T-helper 1 cell treated with Interleukin-12 subunit alpha and Interleukin-12 subunit beta and Interleukin-4 antibody, amounts not matched to agents 30 μg/mL and 1 μg/mL, for 36 hours (primary cell): ENCODE measurements around the gene ARSD.
"Not testable (repeated sequence)": the region's sequence is repeated elsewhere in the genome, so short reads cannot be mapped to it uniquely, and the experiment has no call there.

Source experiments
- H3K27ac Mint-ChIP-seq: one replicate; pipeline ENCODE4 v1.8.0; 2021; ENCODE audit warnings: mild to moderate bottlenecking, mixed read lengths
- H3K27me3 Mint-ChIP-seq: one replicate; pipeline ENCODE4 v1.8.0; 2021; ENCODE audit warnings: low read depth, mixed read lengths
- H3K36me3 Mint-ChIP-seq: one replicate; pipeline ENCODE4 v1.8.0; 2021; ENCODE audit warnings: low read depth, mixed read lengths
- H3K4me1 Mint-ChIP-seq: one replicate; pipeline ENCODE4 v1.8.0; 2021; ENCODE audit warnings: low read depth, mixed read lengths
- H3K4me3 Mint-ChIP-seq: one replicate; pipeline ENCODE4 v1.8.0; 2021; ENCODE audit warnings: mild to moderate bottlenecking, moderate library complexity, mixed read lengths
- H3K9me3 Mint-ChIP-seq: one replicate; pipeline ENCODE4 v1.8.0; 2021; ENCODE audit warnings: mixed read lengths

The ARSD gene

DNA sequence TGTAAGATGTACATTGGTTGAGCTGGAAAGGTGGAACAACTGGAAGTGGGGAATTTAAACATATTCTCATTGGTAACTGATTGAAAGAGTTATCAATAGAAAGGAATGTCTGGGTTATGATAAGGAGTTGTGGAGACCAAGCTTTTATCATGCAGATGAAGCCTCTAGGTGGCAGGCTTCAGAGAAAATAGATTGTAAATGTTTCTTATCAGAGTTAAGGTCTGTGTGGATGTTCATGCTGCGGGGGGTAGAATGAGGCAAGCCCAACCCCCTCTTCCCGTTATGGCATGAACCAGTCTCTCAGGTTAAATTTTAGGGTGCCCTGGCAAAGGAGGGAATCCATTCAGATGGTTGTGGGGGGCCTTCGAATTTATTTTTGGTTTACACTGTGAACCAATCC, 16.0 kb downstream of the ARSD start:
- no peak overlapping the region for H3K27ac Mint-ChIP-seq

GRCh38 chrX:2910109-2910508, 19.0 kb downstream of the ARSD start:
- Mint-ChIP-seq H3K4me1 (no peaks in the 10 kb centered on the region), H3K4me3 (no peak overlapping the region), H3K9me3 (no peaks in the 10 kb centered on the region), H3K27ac (no peak overlapping the region), H3K36me3 (no peaks in the 10 kb centered on the region), H3K27me3 (no peaks in the 10 kb centered on the region)

More for the DNA sequence above, 16.0 kb downstream of the ARSD start:
- Mint-ChIP-seq H3K4me3 (no peak overlapping the region), H3K36me3 (no peaks in the 10 kb centered on the region), H3K4me1 (no peaks in the 10 kb centered on the region), H3K9me3 (no peaks in the 10 kb centered on the region), H3K27me3 (no peaks in the 10 kb centered on the region)

DNA sequence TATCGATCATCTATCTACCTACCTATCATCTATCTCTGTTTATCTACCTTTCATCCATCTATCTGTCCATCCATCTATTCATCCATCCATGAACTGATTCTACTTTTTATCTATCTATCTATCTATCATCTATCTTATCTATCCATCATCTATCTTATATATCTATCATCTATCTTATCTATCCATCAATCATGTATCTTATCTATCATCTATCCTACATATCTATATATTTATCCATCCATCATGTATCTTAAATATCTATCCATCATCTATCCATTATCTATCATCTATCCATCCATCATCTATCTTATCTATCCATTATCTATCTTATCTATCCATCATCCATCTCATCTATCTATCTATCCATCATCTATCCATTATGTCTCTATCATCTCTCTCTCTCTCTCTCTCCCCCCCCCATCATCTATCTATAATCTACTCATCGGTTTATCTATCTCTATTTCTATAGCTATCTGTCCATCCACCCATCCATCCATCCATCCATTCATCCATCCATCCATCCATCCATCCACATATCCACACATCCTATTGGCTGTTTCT, 20.9 kb downstream of the ARSD start:
- H3K4me3 Mint-ChIP-seq = no peak overlapping the region
- no peak overlapping the region for H3K27ac Mint-ChIP-seq
- H3K4me1 Mint-ChIP-seq = no peaks in the 10 kb centered on the region
- H3K9me3 Mint-ChIP-seq = no peaks in the 10 kb centered on the region
- H3K36me3 Mint-ChIP-seq = no peaks in the 10 kb centered on the region
- no peaks in the 10 kb centered on the region for H3K27me3 Mint-ChIP-seq

DNA sequence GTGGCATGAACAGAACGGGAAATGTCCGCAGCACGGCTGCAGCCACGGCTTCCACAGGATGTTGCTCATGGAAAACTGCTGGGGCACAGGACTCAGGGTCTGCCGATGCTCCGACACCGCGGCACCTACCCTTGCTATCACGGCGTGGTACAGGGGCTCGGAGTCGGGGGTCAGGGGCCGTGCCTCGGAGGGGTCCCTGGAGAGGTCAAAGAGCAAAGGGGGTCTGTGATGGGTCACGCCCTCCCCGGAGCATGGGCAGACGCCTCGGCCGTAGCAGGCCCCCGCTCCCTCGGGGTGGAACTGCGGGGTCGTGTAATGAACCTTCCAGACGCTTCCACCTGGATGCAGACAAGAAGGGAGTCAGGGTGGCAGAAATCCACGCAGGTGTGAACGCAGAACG, 21.8 kb downstream of the ARSD start:
- no peak overlapping the region for H3K27ac Mint-ChIP-seq
- H3K4me1 Mint-ChIP-seq = no peaks in the 10 kb centered on the region
- no peak overlapping the region for H3K4me3 Mint-ChIP-seq
- peaks cover 3% of the 10 kb centered on the region for H3K9me3 Mint-ChIP-seq
- no peaks in the 10 kb centered on the region for H3K36me3 Mint-ChIP-seq
- no peaks in the 10 kb centered on the region for H3K27me3 Mint-ChIP-seq

- Mint-ChIP-seq H3K27me3 (no peaks in the 10 kb centered on the region), H3K36me3 (no peaks in the 10 kb centered on the region), H3K27ac (no peak overlapping the region), H3K9me3 (peaks cover 3% of the 10 kb centered on the region), H3K4me3 (no peak overlapping the region), H3K4me1 (peaks cover 3% of the 10 kb centered on the region)
Observed at GRCh38 chrX:2903366-2903765, 25.8 kb downstream of the ARSD start.

- peaks cover 3% of the 10 kb centered on the region for H3K9me3 Mint-ChIP-seq
- no peak overlapping the region for H3K27ac Mint-ChIP-seq
- no peaks in the 10 kb centered on the region for H3K27me3 Mint-ChIP-seq
- H3K36me3 Mint-ChIP-seq = no peaks in the 10 kb centered on the region
- H3K4me3 Mint-ChIP-seq = no peak overlapping the region
- H3K4me1 Mint-ChIP-seq = peaks cover 5% of the 10 kb centered on the region
Observed at GRCh38 chrX:2902841-2903240, 26.3 kb downstream of the ARSD start.

GRCh38 chrX:2901367-2902036, 27.6 kb downstream of the ARSD start:
- Mint-ChIP-seq H3K27me3 (no peaks in the 10 kb centered on the region), H3K9me3 (peaks cover 3% of the 10 kb centered on the region), H3K4me1 (peaks cover 8% of the 10 kb centered on the region), H3K27ac (no peak overlapping the region), H3K4me3 (no peak overlapping the region), H3K36me3 (no peaks in the 10 kb centered on the region)

- H3K4me1 Mint-ChIP-seq = peaks cover 8% of the 10 kb centered on the region
- no peaks in the 10 kb centered on the region for H3K27me3 Mint-ChIP-seq
- H3K36me3 Mint-ChIP-seq = no peaks in the 10 kb centered on the region
- H3K27ac Mint-ChIP-seq = no peak overlapping the region
- H3K4me3 Mint-ChIP-seq = no peak overlapping the region
- H3K9me3 Mint-ChIP-seq = peaks cover 3% of the 10 kb centered on the region
Observed at GRCh38 chrX:2898846-2899512, 30.2 kb downstream of the ARSD start.

GRCh38 chrX:2897690-2898623, 31.2 kb downstream of the ARSD start:
- H3K4me3 Mint-ChIP-seq, H3K36me3 Mint-ChIP-seq, H3K9me3 Mint-ChIP-seq, H3K27me3 Mint-ChIP-seq: not testable (repeated sequence)
- Mint-ChIP-seq H3K27ac (peak overlapping the region; percentile 52), H3K4me1 (peaks cover 10% of the 10 kb centered on the region)

GRCh38 chrX:2897311-2897689, 31.8 kb downstream of the ARSD start:
- H3K4me3 Mint-ChIP-seq = no peak overlapping the region
- H3K27me3 Mint-ChIP-seq = no peaks in the 10 kb centered on the region
- no peaks in the 10 kb centered on the region for H3K9me3 Mint-ChIP-seq
- H3K36me3 Mint-ChIP-seq = no peaks in the 10 kb centered on the region
- peaks cover 14% of the 10 kb centered on the region for H3K4me1 Mint-ChIP-seq
- peak overlapping the region; percentile 67 for H3K27ac Mint-ChIP-seq

DNA sequence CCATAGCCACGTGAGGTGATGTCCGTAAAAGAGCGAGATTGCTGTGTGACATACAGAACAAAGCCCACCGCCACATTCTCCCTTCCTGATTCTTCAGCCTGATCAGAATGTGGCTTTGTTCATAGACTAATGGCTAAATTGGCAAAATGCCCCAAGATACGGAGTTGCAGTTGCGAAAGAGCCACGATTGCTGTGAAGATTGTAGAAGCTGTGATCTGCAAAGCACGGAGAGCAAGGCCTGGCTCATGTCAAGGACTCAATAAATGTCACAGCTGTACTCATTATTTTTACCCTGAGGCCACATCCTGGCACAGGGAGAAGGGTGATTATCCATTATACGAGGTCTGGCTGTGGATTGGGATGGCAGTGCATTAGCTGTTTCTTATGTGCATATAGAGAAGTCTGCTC, 34.2 kb downstream of the ARSD start:
- peaks cover 15% of the 10 kb centered on the region for H3K4me1 Mint-ChIP-seq
- no peaks in the 10 kb centered on the region for H3K9me3 Mint-ChIP-seq
- H3K36me3 Mint-ChIP-seq = no peaks in the 10 kb centered on the region
- H3K4me3 Mint-ChIP-seq = no peak overlapping the region
- H3K27me3 Mint-ChIP-seq = no peaks in the 10 kb centered on the region
- H3K27ac Mint-ChIP-seq = no peak overlapping the region

GRCh38 chrX:2892816-2893215, 36.3 kb downstream of the ARSD start:
- Mint-ChIP-seq H3K27me3 (peaks cover 6% of the 10 kb centered on the region), H3K9me3 (no peaks in the 10 kb centered on the region), H3K4me1 (peaks cover 18% of the 10 kb centered on the region), H3K36me3 (no peaks in the 10 kb centered on the region), H3K27ac (no peak overlapping the region), H3K4me3 (no peak overlapping the region)

DNA sequence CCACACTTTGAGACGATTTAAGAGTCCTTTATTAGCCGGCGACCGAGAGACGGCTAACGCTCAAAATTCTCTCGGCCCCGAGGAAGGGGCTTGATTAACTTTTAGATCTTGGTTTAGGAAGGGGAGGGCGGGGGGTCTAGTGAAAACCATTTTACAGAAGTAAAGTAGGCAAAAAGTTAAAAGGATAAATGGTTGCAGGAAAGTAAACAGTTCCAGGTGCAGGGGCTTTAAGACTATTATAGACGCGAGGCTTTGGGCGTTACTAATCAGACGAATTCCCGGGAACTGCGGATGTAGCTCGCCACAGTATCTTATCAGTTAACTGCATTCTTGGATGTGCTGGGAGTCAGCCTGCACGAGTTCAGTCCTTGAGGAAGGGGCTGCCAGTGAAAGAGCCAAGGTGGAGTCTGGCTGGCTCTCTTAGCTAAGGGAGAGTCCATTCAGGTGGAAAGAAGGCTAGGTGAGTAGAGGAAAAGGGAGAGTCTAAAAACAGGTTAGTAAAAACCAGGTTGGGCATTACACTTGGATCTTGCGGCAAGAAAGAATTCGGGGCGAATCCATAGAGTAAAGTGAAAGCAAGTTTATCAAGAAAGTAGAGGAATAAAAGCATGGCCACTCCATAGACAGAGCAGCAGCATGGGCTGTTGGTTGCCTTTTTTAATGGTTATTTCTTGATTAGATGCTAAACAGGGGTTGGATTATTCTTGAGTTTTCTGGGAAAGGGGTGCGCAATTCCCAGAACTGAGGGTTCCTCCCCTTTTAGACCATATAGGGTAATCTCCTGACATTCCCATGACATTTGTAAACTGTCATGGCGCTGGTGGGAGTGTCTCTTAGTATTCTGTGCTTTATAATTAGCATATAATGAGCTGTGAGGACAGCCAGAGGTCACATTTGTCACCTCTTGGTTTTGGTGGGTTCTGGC, 38.3 kb downstream of the ARSD start:
- H3K4me3 Mint-ChIP-seq = not testable (repeated sequence)

More for the DNA sequence above, 38.3 kb downstream of the ARSD start:
- H3K27ac Mint-ChIP-seq, H3K9me3 Mint-ChIP-seq, H3K27me3 Mint-ChIP-seq, H3K36me3 Mint-ChIP-seq: not testable (repeated sequence)
- H3K4me1 Mint-ChIP-seq = peaks cover 15% of the 10 kb centered on the region
